ENCODE results near the gene VPS16. TPM values are rescaled to one million over a fixed set of nuclear protein-coding genes. Genes with fewer than 3 reads are reported as not detected.

Gene VPS16
- total and polyA plus RNA-seq, 2 of the 8 experiments (the other 6 are each of a cell fraction or from before 2014, with no cell fraction given) = 23.8 to 25.9 TPM

DNA sequence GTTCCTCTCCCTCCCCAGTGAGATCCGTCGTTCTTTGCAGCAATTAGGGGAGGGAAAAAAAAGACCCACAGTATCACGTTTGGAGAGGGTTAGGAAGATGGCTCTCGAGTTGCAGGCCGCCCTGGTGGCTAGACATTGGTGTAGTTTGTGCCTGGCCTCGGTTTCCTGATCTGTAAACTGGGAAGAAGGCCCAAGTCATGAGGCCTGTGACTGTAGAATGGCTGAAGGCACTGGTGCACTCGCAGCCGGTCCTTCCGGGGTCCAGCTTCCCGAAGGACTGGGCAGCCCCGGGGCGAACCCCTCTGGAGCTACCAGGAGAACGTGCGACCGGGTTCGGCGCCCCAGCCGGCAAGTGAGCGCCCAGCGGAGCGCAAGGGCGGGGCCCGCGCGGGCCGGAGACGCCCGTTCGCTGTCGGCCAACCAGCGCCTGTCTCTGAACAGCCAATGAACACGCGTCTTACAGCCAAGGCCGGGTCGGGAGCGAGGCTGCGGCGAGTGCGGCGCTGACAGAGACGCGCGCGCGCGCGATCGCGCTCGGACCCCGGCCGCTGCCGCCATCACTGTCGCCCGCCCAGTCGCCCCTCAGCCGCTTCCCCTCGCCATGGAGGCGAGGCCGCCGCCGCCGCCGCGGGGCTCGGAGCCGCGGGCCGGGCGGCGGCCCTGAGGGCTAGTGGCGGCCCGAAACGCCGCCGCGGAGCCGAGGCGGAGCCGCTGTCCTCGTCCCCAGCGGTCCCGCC, 32.6 kb downstream of the VPS16 start, which contains the start of gene PTPRA:
TSS of gene PTPRA (plus strand) at position 472 of the 737 bp plus-strand sequence. CDS start 90,797 bp downstream, outside the sequence.
- FAIRE-seq = no peak
- TF ChIP-seq, protein P1, sequence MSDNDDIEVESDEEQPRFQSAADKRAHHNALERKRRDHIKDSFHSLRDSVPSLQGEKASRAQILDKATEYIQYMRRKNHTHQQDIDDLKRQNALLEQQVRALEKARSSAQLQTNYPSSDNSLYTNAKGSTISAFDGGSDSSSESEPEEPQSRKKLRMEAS (IDR thresholded peaks at IDR 0.05) = no peak
- TF ChIP-seq SIN3A (conservative IDR thresholded peaks at IDR 0.05 in 1 of 2, IDR thresholded peaks at IDR 0.05 in 1 of 2; ENCODE audit: low read depth in 1 of 2, low read length in 2 of 2) (no peak; a peak in 1 of 4 replicates), NANOG (IDR thresholded peaks at IDR 0.05; ENCODE audit: insufficient read depth, low read depth, low read length, poor library complexity, severe bottlenecking) (no peak), FOSL1 (IDR thresholded peaks at IDR 0.05; ENCODE audit: insufficient read depth, low read depth, low read length) (no peak), TAF1 (IDR thresholded peaks at IDR 0.05; ENCODE audit: low read depth, low read length) (peak; percentile 80), CEBPB (IDR thresholded peaks at IDR 0.05; ENCODE audit: low read depth, low read length) (no peak), JUND (IDR thresholded peaks at IDR 0.05; ENCODE audit: low read length) (no peak), ASH2L (IDR thresholded peaks at IDR 0.05; ENCODE audit: low read length) (peak; percentile 28)
- TF ChIP-seq, protein P2, sequence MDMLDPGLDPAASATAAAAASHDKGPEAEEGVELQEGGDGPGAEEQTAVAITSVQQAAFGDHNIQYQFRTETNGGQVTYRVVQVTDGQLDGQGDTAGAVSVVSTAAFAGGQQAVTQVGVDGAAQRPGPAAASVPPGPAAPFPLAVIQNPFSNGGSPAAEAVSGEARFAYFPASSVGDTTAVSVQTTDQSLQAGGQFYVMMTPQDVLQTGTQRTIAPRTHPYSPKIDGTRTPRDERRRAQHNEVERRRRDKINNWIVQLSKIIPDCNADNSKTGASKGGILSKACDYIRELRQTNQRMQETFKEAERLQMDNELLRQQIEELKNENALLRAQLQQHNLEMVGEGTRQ (IDR thresholded peaks at IDR 0.05; ENCODE audit: low read length) = no peak

More for the DNA sequence above, 32.6 kb downstream of the VPS16 start, which contains the start of gene PTPRA:
- Histone ChIP-seq H3K18ac (ENCODE audit: extremely low read depth, low read length) (peak within 1 kb of the TSS; percentile 49), H3K14ac (ENCODE audit: insufficient read length) (no peak within 1 kb of the TSS), H4K8ac (ENCODE audit: extremely low read depth, insufficient read depth, low read length) (peak within 1 kb of the TSS; percentile 88), H4K91ac (replicated peaks; ENCODE audit: insufficient read length, low read length) (peak within 1 kb of the TSS; percentile 32), H3K79me2 (ENCODE audit: control insufficient read depth in 1 of 2, insufficient read depth in 2 of 2, low read length in 2 of 2) (peaks cover 0 to 42% of the 10 kb centered on the region in 2 experiments; a peak in 3 of 4 replicates), H3K27ac (ENCODE audit: low read depth, low read length) (peak within 1 kb of the TSS; percentile 70; the same call in 1 of the 2 replicates), H4K5ac (ENCODE audit: insufficient read length, low read depth, low read length) (peak within 1 kb of the TSS; percentile 55), H4K20me1 (replicated peaks in 1 of 2; ENCODE audit: control insufficient read depth in 1 of 2, insufficient read depth in 2 of 2, low read length in 2 of 2) (peaks cover 3 to 8% of the 10 kb centered on the region in 2 experiments), H2BK15ac (ENCODE audit: low read length) (0 out of 2 replicates have a peak within 1 kb of the TSS, but pooled peaks have one; percentile 40), H3K9ac (replicated peaks in 1 of 4; ENCODE audit: extremely low read depth in 1 of 4, low read depth in 3 of 4, low read length in 3 of 4) (peak within 1 kb of the TSS in 3 of 4 experiments; percentile 5 to 76 (median 71); a peak in 6 of 7 replicates), H3K36me3 (ENCODE audit: control insufficient read depth in 2 of 4, insufficient read depth in 4 of 4, low read length in 3 of 4) (0 out of 8 replicates have a peak, but pooled peaks cover 0 to 3% (median 0%) of the 10 kb centered on the region in 4 experiments), H3K4me3 (ENCODE audit: extremely low read depth in 1 of 4, insufficient read depth in 2 of 4, low read depth in 3 of 4, low read length in 4 of 4) (peak within 1 kb of the TSS; percentile 70 to 82 (median 78)), H3K27me3 (replicated peaks in 1 of 4; ENCODE audit: control insufficient read depth in 3 of 4, extremely low read depth in 1 of 4, insufficient read depth in 3 of 4, low read length in 3 of 4) (peaks cover 0 to 24% (median 14%) of the 10 kb centered on the region in 4 experiments; a peak in 5 of 7 replicates), H2BK12ac (ENCODE audit: low read depth, low read length) (peak within 1 kb of the TSS; percentile 60; the same call in 1 of the 2 replicates), H2BK20ac (ENCODE audit: low read length) (no peak within 1 kb of the TSS), H3K79me1 (ENCODE audit: low read depth, low read length) (0 out of 2 replicates have a peak, but pooled peaks cover 4% of the 10 kb centered on the region), H3K4me1 (replicated peaks in 1 of 4; ENCODE audit: control insufficient read depth in 3 of 4, insufficient read depth in 4 of 4, low read length in 3 of 4) (peaks cover 0 to 7% (median 4%) of the 10 kb centered on the region in 4 experiments; a peak in 6 of 7 replicates), H2BK5ac (ENCODE audit: low read depth, low read length) (no peak within 1 kb of the TSS; the same call in 1 of the 2 replicates), H3K4ac (replicated peaks; ENCODE audit: insufficient read length, low read depth, low read length) (peak within 1 kb of the TSS; percentile 24), H3K23ac (ENCODE audit: insufficient read length) (no peak within 1 kb of the TSS), H3K4me2 (ENCODE audit: insufficient read depth in 1 of 2, low read depth in 2 of 2, low read length in 2 of 2) (peak within 1 kb of the TSS; percentile 65 to 96), H3K56ac (replicated peaks; ENCODE audit: insufficient read length, low read depth, low read length) (peak within 1 kb of the TSS; percentile 83), H3K23me2 (ENCODE audit: low read depth, low read length) (peaks cover 12% of the 10 kb centered on the region), H2AK5ac (ENCODE audit: low read depth, low read length) (no peak within 1 kb of the TSS), H2AFZ (ENCODE audit: low read length) (peak within 1 kb of the TSS; percentile 94), H3K9me3 (ENCODE audit: insufficient read depth in 2 of 2, low read depth in 1 of 2, low read length in 1 of 2) (no peaks in the 10 kb centered on the region), H2BK120ac (replicated peaks; ENCODE audit: low read depth, low read length) (peak within 1 kb of the TSS; percentile 70)
- peak; percentile 79 to 94 for DNase-seq (ENCODE audit: low read depth in 1 of 2, low spot score in 2 of 2)
- WGBS, 2 experiments (ENCODE audit: extremely low coverage in 1 of 2, insufficient coverage in 1 of 2, insufficient read length in 1 of 2, insufficient replicate concordance in 2 of 2, low coverage in 1 of 2, low lambda C conversion rate in 2 of 2, missing lambda C conversion rate in 1 of 2) = 1% methylated on average over 51 of the region's 83 CpGs; no CpG with 5 or more reads in 1 of the 2 experiments
- POLR2A ChIA-PET (ENCODE audit: partially characterized antibody) = interaction anchor here (0.7 to 1.7 kb wide), 8 partner anchors 14 to 210 kb away, joined by 3 to 6 read pairs (median 4); partner anchors contain the start of gene IDH3B
- CTCF ChIA-PET (ENCODE audit: partially characterized antibody) = interaction anchor here (0.6 to 1.4 kb wide), 5 partner anchors 9 to 128 kb away, joined by 3 to 5 read pairs (median 3); no protein-coding TSS in a partner anchor
